ENCODE measurements around the gene PPP1R14C.

Gene PPP1R14C

GRCh38 chr6:150258381-150258780 lies 115.5 kb downstream of the PPP1R14C start:
- Mint-ChIP-seq H3K27me3 (peaks cover 26% of the 10 kb centered on the region), H3K9me3 (no peaks in the 10 kb centered on the region), H3K27ac (ENCODE audit: low read depth) (no peak overlapping the region), H3K4me3 (no peak overlapping the region), H3K4me1 (no peaks in the 10 kb centered on the region), H3K36me3 (ENCODE audit: insufficient read depth) (no peaks in the 10 kb centered on the region)
- ATAC-seq (replicated peaks; ENCODE audit: extremely low read depth, poor library complexity, severe bottlenecking) (no peak), DNase-seq (ENCODE audit: low spot score in 2 of 2) (no peak)

- H3K27ac Mint-ChIP-seq (ENCODE audit: low read depth), result no peak overlapping the region
- no peak for ATAC-seq (replicated peaks; ENCODE audit: extremely low read depth, poor library complexity, severe bottlenecking)
- H3K36me3 Mint-ChIP-seq (ENCODE audit: insufficient read depth), result peaks cover 1% of the 10 kb centered on the region
Observed at GRCh38 chr6:150260931-150261330, 118.1 kb downstream of the PPP1R14C start.

GRCh38 chr6:150261997-150262697 lies 119.3 kb downstream of the PPP1R14C start:
- ATAC-seq (replicated peaks; ENCODE audit: extremely low read depth, poor library complexity, severe bottlenecking) (no peak), DNase-seq (ENCODE audit: low spot score in 2 of 2) (no peak)
- H3K27ac Mint-ChIP-seq (ENCODE audit: low read depth), result no peak overlapping the region
- H3K27me3 Mint-ChIP-seq, result no peaks in the 10 kb centered on the region
- peaks cover 1% of the 10 kb centered on the region for H3K36me3 Mint-ChIP-seq (ENCODE audit: insufficient read depth)
- H3K9me3 Mint-ChIP-seq, result no peaks in the 10 kb centered on the region
- H3K4me1 Mint-ChIP-seq, result peaks cover 5% of the 10 kb centered on the region
- no peak overlapping the region for H3K4me3 Mint-ChIP-seq

More at GRCh38 chr6:150260931-150261330, 118.1 kb downstream of the PPP1R14C start:
- Mint-ChIP-seq H3K27me3 (peaks cover 7% of the 10 kb centered on the region), H3K4me3 (no peak overlapping the region), H3K9me3 (no peaks in the 10 kb centered on the region), H3K4me1 (peaks cover 5% of the 10 kb centered on the region)
- no peak for DNase-seq (ENCODE audit: low spot score in 2 of 2)

GRCh38 chr6:150263765-150264404 lies 121.0 kb downstream of the PPP1R14C start:
- ATAC-seq (replicated peaks; ENCODE audit: extremely low read depth, poor library complexity, severe bottlenecking) (peak; percentile 64), DNase-seq (ENCODE audit: low spot score in 2 of 2) (peak in 1 of 2 donors; percentile 57)
- Mint-ChIP-seq H3K4me1 (peaks cover 5% of the 10 kb centered on the region), H3K4me3 (no peak overlapping the region), H3K27me3 (no peaks in the 10 kb centered on the region), H3K9me3 (no peaks in the 10 kb centered on the region), H3K27ac (ENCODE audit: low read depth) (no peak overlapping the region), H3K36me3 (ENCODE audit: insufficient read depth) (peaks cover 1% of the 10 kb centered on the region)

GRCh38 chr6:150266309-150266708 lies 123.5 kb downstream of the PPP1R14C start:
- Mint-ChIP-seq H3K4me3 (no peak overlapping the region), H3K36me3 (ENCODE audit: insufficient read depth) (peaks cover 1% of the 10 kb centered on the region), H3K27me3 (peaks cover 11% of the 10 kb centered on the region), H3K27ac (ENCODE audit: low read depth) (no peak overlapping the region), H3K4me1 (peaks cover 5% of the 10 kb centered on the region), H3K9me3 (no peaks in the 10 kb centered on the region)
- ATAC-seq (replicated peaks; ENCODE audit: extremely low read depth, poor library complexity, severe bottlenecking) (no peak), DNase-seq (ENCODE audit: low spot score in 2 of 2) (no peak)

- no peak for DNase-seq (ENCODE audit: low spot score in 2 of 2)
- Mint-ChIP-seq H3K4me1 (peaks cover 5% of the 10 kb centered on the region), H3K9me3 (no peaks in the 10 kb centered on the region), H3K36me3 (ENCODE audit: insufficient read depth) (peaks cover 1% of the 10 kb centered on the region), H3K27ac (ENCODE audit: low read depth) (no peak overlapping the region), H3K4me3 (no peak overlapping the region), H3K27me3 (peaks cover 11% of the 10 kb centered on the region)
- ATAC-seq (replicated peaks; ENCODE audit: extremely low read depth, poor library complexity, severe bottlenecking), result no peak
Observed at GRCh38 chr6:150266963-150267685, 124.3 kb downstream of the PPP1R14C start.

- ATAC-seq (replicated peaks; ENCODE audit: extremely low read depth, poor library complexity, severe bottlenecking) (no peak), DNase-seq (ENCODE audit: low spot score in 2 of 2) (no peak)
- Mint-ChIP-seq H3K4me1 (peaks cover 5% of the 10 kb centered on the region), H3K9me3 (no peaks in the 10 kb centered on the region), H3K27me3 (peaks cover 11% of the 10 kb centered on the region), H3K27ac (ENCODE audit: low read depth) (no peak overlapping the region), H3K4me3 (no peak overlapping the region), H3K36me3 (ENCODE audit: insufficient read depth) (peaks cover 1% of the 10 kb centered on the region)
Observed at GRCh38 chr6:150267686-150268561, 125.1 kb downstream of the PPP1R14C start.

GRCh38 chr6:150269130-150269856 lies 126.4 kb downstream of the PPP1R14C start:
- Mint-ChIP-seq H3K4me3 (no peak overlapping the region), H3K27ac (ENCODE audit: low read depth) (no peak overlapping the region), H3K4me1 (peaks cover 12% of the 10 kb centered on the region), H3K27me3 (peaks cover 11% of the 10 kb centered on the region), H3K36me3 (ENCODE audit: insufficient read depth) (no peaks in the 10 kb centered on the region), H3K9me3 (no peaks in the 10 kb centered on the region)
- DNase-seq (ENCODE audit: low spot score in 2 of 2) (no peak), ATAC-seq (replicated peaks; ENCODE audit: extremely low read depth, poor library complexity, severe bottlenecking) (no peak)

- Mint-ChIP-seq H3K4me1 (peaks cover 9% of the 10 kb centered on the region), H3K27me3 (peaks cover 11% of the 10 kb centered on the region), H3K36me3 (ENCODE audit: insufficient read depth) (no peaks in the 10 kb centered on the region), H3K27ac (ENCODE audit: low read depth) (no peak overlapping the region), H3K4me3 (no peak overlapping the region), H3K9me3 (no peaks in the 10 kb centered on the region)
- ATAC-seq (replicated peaks; ENCODE audit: extremely low read depth, poor library complexity, severe bottlenecking) (no peak), DNase-seq (ENCODE audit: low spot score in 2 of 2) (no peak)
Observed at GRCh38 chr6:150269857-150270223, 127.0 kb downstream of the PPP1R14C start.

- Mint-ChIP-seq H3K27ac (ENCODE audit: low read depth) (no peak overlapping the region), H3K36me3 (ENCODE audit: insufficient read depth) (no peaks in the 10 kb centered on the region), H3K4me1 (peaks cover 8% of the 10 kb centered on the region), H3K27me3 (peaks cover 11% of the 10 kb centered on the region), H3K4me3 (no peak overlapping the region), H3K9me3 (no peaks in the 10 kb centered on the region)
- ATAC-seq (replicated peaks; ENCODE audit: extremely low read depth, poor library complexity, severe bottlenecking) (no peak), DNase-seq (ENCODE audit: low spot score in 2 of 2) (no peak)
Observed at GRCh38 chr6:150270330-150271052, 127.6 kb downstream of the PPP1R14C start.

- peaks cover 15% of the 10 kb centered on the region for H3K27me3 Mint-ChIP-seq
- no peaks in the 10 kb centered on the region for H3K36me3 Mint-ChIP-seq (ENCODE audit: insufficient read depth)
- H3K9me3 Mint-ChIP-seq, result no peaks in the 10 kb centered on the region
- no peak for ATAC-seq (replicated peaks; ENCODE audit: extremely low read depth, poor library complexity, severe bottlenecking)
- H3K4me1 Mint-ChIP-seq, result peaks cover 8% of the 10 kb centered on the region
- no peak overlapping the region for H3K4me3 Mint-ChIP-seq
- H3K27ac Mint-ChIP-seq (ENCODE audit: low read depth), result no peak overlapping the region
- no peak for DNase-seq (ENCODE audit: low spot score in 2 of 2)
Observed at GRCh38 chr6:150271172-150271500, 128.3 kb downstream of the PPP1R14C start.

Data from central memory CD8-positive, alpha-beta T cell (primary cell).